CD4-positive, alpha-beta T cell (primary cell): ENCODE data around the gene CLTRN. TPM values are rescaled to one million over a fixed set of nuclear protein-coding genes. Genes with fewer than 3 reads are reported as not detected.

ENCODE experiments used
- ATAC-seq: fragments of 200-7000 bp; cut with Tn5 transposase; one replicate; pipeline ENCODE4 v1.10.0; 2022; ENCODE audit warnings: mild to moderate bottlenecking; ENCODE audit not compliant: poor library complexity
- CTCF ChIA-PET: fragments of 350-600 bp; sonication (Branson Sonifier 250); formaldehyde crosslinking; loops from one replicate; lab custom pipeline; 2021; ENCODE audit warnings: antibody characterized with exemption, inconsistent platforms; lab: Charles Lee
- POLR2A ChIA-PET: fragments of 350-600 bp; sonication (Branson Sonifier 250); formaldehyde crosslinking; loops from one replicate; lab custom pipeline; 2021; ENCODE audit warnings: antibody characterized with exemption, inconsistent platforms; lab: Charles Lee
- DNase-seq, 14 experiments: peaks; one replicate each; pipeline ENCODE4 v3.0.0-alpha.2; 2013 to 2020; ENCODE audit warnings: mixed read lengths in 2 of 14
- H3K27ac ChIP-seq, 2 donors: one replicate each; pipeline versions ENCODE4 v1.5.1 to v1.7.0; 2013; ENCODE audit warnings: low read length in 2 of 2, low read depth in 1 of 2, mild to moderate bottlenecking in 1 of 2
- H3K27me3 ChIP-seq, 2 experiments: 1 replicate in 1 of 2; 2 replicates in 1 of 2; pipeline versions ENCODE4 v1.6.1 to v1.7.0; 2013; ENCODE audit warnings: low read length in 2 of 2, control low read depth in 1 of 2, mild to moderate bottlenecking in 1 of 2, moderate library complexity in 1 of 2; ENCODE audit not compliant: insufficient read depth in 2 of 2, control insufficient read depth in 1 of 2
- H3K36me3 ChIP-seq: one replicate; pipeline ENCODE4 v1.6.1; 2013; ENCODE audit warnings: low read length, control low read depth; ENCODE audit not compliant: insufficient read depth
- H3K4me1 ChIP-seq: one replicate; pipeline ENCODE4 v1.6.1; 2013; ENCODE audit warnings: low read length, control low read depth; ENCODE audit not compliant: insufficient read depth
- H3K4me3 ChIP-seq: one replicate; pipeline ENCODE4 v1.5.1; 2013; ENCODE audit warnings: mild to moderate bottlenecking, low read length, moderate library complexity
- H3K9me3 ChIP-seq, 2 experiments: 1 replicate in 1 of 2; 2 replicates in 1 of 2; pipeline versions ENCODE4 v1.6.1 to v1.7.0; 2013; ENCODE audit warnings: low read length in 2 of 2, mild to moderate bottlenecking in 2 of 2, control low read depth in 1 of 2, moderate library complexity in 1 of 2; ENCODE audit not compliant: control insufficient read depth in 1 of 2, insufficient read depth in 1 of 2
- H3K27ac Mint-ChIP-seq: one replicate; pipeline ENCODE4 v1.8.0; 2020; ENCODE audit warnings: mixed read lengths
- H3K27me3 Mint-ChIP-seq: one replicate; pipeline ENCODE4 v1.8.0; 2021; ENCODE audit warnings: mixed read lengths
- H3K36me3 Mint-ChIP-seq: one replicate; pipeline ENCODE4 v1.8.0; 2021; ENCODE audit warnings: low read depth, mixed read lengths
- H3K4me1 Mint-ChIP-seq: one replicate; pipeline ENCODE4 v1.8.0; 2021; ENCODE audit warnings: low read depth, mixed read lengths
- H3K4me3 Mint-ChIP-seq: one replicate; pipeline ENCODE4 v1.8.0; 2020; ENCODE audit warnings: mild to moderate bottlenecking, mixed read lengths
- H3K9me3 Mint-ChIP-seq: one replicate; pipeline ENCODE4 v1.8.0; 2020; ENCODE audit warnings: mixed read lengths
- CTCF ChIP-seq: fragments of 200-600 bp; IDR thresholded peaks from one replicate; pipeline ENCODE4 v1.8.0; 2022; ENCODE audit warnings: antibody characterized with exemption, mild to moderate bottlenecking
- intact Hi-C, 2 experiments: fragments of 100-400 bp; cut with DNase I in 1 of 2; cut with micrococcal nuclease in 1 of 2; formaldehyde crosslinking; loops; one replicate each; pipeline versions ENCODE4 v1.15.1 to v1.9.0; 2023 to 2025; cut with DNase I, micrococcal nuclease
- total RNA-seq, 174 experiments: library from RNA in 2 of 174; stranded (reverse) in 2 of 174; gene quantifications; one replicate each; pipeline ENCODE4 v1.2.3 and lab custom pipeline; 2021 to 2026

Gene CLTRN
- total RNA-seq, 2 experiments from 2014 or later = 0.44 to 0.56 TPM

GRCh38 chrX:15605226-15605625 lies 59.4 kb downstream of the CLTRN start:
- no peaks in the 10 kb centered on the region for H3K36me3 ChIP-seq
- CTCF ChIA-PET = no interaction called here
- Mint-ChIP-seq H3K36me3 (no peaks in the 10 kb centered on the region), H3K27ac (no peak overlapping the region), H3K4me1 (no peaks in the 10 kb centered on the region), H3K9me3 (no peaks in the 10 kb centered on the region), H3K4me3 (no peak overlapping the region), H3K27me3 (peaks cover 12% of the 10 kb centered on the region)
- H3K27me3 ChIP-seq = peaks cover 0 to 5% of the 10 kb centered on the region in 2 experiments
- H3K4me1 ChIP-seq = no peaks in the 10 kb centered on the region
- ATAC-seq (no peak), DNase-seq (no peak)
- H3K4me3 ChIP-seq = no peak overlapping the region
- no peaks in the 10 kb centered on the region for H3K9me3 ChIP-seq
- no peak for TF ChIP-seq CTCF
- POLR2A ChIA-PET = no interaction called here
- intact Hi-C loops = no loop called here
- no peak overlapping the region for H3K27ac ChIP-seq

- no peak for ATAC-seq
- peaks cover 0 to 5% of the 10 kb centered on the region in 2 experiments for H3K27me3 ChIP-seq
- ChIA-PET CTCF (no interaction called here), POLR2A (no interaction called here)
- no peaks in the 10 kb centered on the region for H3K9me3 Mint-ChIP-seq
- H3K4me3 Mint-ChIP-seq = no peak overlapping the region
- H3K27me3 Mint-ChIP-seq = peaks cover 12% of the 10 kb centered on the region
- no peak overlapping the region for H3K27ac ChIP-seq
- no peaks in the 10 kb centered on the region for H3K36me3 ChIP-seq
- no peak for DNase-seq
- no peak overlapping the region for H3K27ac Mint-ChIP-seq
- H3K4me1 ChIP-seq = no peaks in the 10 kb centered on the region
- no peak for TF ChIP-seq CTCF
- H3K4me1 Mint-ChIP-seq = no peaks in the 10 kb centered on the region
- no peaks in the 10 kb centered on the region for H3K36me3 Mint-ChIP-seq
- no peaks in the 10 kb centered on the region for H3K9me3 ChIP-seq
- intact Hi-C loops = no loop called here
- H3K4me3 ChIP-seq = no peak overlapping the region
Measured at GRCh38 chrX:15602761-15603160, 61.8 kb downstream of the CLTRN start.

- H3K27me3 ChIP-seq = peaks cover 0 to 5% of the 10 kb centered on the region in 2 experiments
- ATAC-seq (no peak), DNase-seq (no peak)
- H3K27me3 Mint-ChIP-seq = peaks cover 12% of the 10 kb centered on the region
- H3K36me3 Mint-ChIP-seq = no peaks in the 10 kb centered on the region
- no peak overlapping the region for H3K4me3 ChIP-seq
- no peak overlapping the region for H3K27ac Mint-ChIP-seq
- H3K4me1 Mint-ChIP-seq = no peaks in the 10 kb centered on the region
- CTCF ChIA-PET = no interaction called here
- no peaks in the 10 kb centered on the region for H3K4me1 ChIP-seq
- no peak overlapping the region for H3K27ac ChIP-seq
- H3K9me3 Mint-ChIP-seq = no peaks in the 10 kb centered on the region
- POLR2A ChIA-PET = no interaction called here
- H3K9me3 ChIP-seq = no peaks in the 10 kb centered on the region
- intact Hi-C loops = no loop called here
- no peaks in the 10 kb centered on the region for H3K36me3 ChIP-seq
- H3K4me3 Mint-ChIP-seq = no peak overlapping the region
- TF ChIP-seq CTCF = no peak
Measured at GRCh38 chrX:15601932-15602331, 62.7 kb downstream of the CLTRN start.
